ENCODE data around the gene NOX3. TPM values are rescaled to one million over a fixed set of nuclear protein-coding genes. Genes with fewer than 3 reads are reported as not detected.
"Not testable (repeated sequence)": the region's sequence is repeated elsewhere in the genome, so short reads cannot be mapped to it uniquely, and the experiment has no call there.

NOX3 gene, protein sequence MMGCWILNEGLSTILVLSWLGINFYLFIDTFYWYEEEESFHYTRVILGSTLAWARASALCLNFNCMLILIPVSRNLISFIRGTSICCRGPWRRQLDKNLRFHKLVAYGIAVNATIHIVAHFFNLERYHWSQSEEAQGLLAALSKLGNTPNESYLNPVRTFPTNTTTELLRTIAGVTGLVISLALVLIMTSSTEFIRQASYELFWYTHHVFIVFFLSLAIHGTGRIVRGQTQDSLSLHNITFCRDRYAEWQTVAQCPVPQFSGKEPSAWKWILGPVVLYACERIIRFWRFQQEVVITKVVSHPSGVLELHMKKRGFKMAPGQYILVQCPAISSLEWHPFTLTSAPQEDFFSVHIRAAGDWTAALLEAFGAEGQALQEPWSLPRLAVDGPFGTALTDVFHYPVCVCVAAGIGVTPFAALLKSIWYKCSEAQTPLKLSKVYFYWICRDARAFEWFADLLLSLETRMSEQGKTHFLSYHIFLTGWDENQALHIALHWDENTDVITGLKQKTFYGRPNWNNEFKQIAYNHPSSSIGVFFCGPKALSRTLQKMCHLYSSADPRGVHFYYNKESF
- total RNA-seq = not detected in 2 replicates

DNA sequence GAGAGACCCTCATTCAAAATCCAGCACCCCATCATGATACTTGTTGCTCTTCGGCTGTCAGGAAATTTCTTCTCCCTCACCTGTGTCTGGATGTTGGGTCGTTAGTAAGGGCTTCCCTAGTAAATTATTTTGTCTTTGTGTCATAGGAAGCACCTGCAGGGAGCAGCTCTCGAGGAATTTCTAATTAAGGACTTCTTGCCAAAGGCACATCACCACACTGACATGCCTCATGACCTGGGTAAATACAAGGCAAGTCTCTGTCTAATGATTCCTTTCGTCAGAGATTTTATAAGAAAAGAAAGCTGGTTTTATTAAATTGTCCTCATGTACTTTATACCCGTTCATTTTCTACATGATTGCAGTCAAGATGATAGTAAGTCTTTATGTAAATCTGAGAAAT, at the start of gene NOX3:
Gene NOX3 (minus strand): TSS at position 74 of the 400 bp plus-strand sequence. CDS start 39 bp downstream, at position 35.
- no peaks in the 10 kb centered on the region for H3K36me3 Mint-ChIP-seq (ENCODE audit: low read depth)
- no peak within 1 kb of the TSS for H3K27ac Mint-ChIP-seq
- no peak within 1 kb of the TSS for H3K4me3 Mint-ChIP-seq
- intact Hi-C loops (cut with micrococcal nuclease) = no loop called here
- peaks cover 6% of the 10 kb centered on the region for H3K27me3 Mint-ChIP-seq (ENCODE audit: insufficient read depth)
- no peaks in the 10 kb centered on the region for H3K4me1 Mint-ChIP-seq (ENCODE audit: low read depth)
- DNase-seq (ENCODE audit: low spot score) = no peak
- no peaks in the 10 kb centered on the region for H3K9me3 Mint-ChIP-seq

DNA sequence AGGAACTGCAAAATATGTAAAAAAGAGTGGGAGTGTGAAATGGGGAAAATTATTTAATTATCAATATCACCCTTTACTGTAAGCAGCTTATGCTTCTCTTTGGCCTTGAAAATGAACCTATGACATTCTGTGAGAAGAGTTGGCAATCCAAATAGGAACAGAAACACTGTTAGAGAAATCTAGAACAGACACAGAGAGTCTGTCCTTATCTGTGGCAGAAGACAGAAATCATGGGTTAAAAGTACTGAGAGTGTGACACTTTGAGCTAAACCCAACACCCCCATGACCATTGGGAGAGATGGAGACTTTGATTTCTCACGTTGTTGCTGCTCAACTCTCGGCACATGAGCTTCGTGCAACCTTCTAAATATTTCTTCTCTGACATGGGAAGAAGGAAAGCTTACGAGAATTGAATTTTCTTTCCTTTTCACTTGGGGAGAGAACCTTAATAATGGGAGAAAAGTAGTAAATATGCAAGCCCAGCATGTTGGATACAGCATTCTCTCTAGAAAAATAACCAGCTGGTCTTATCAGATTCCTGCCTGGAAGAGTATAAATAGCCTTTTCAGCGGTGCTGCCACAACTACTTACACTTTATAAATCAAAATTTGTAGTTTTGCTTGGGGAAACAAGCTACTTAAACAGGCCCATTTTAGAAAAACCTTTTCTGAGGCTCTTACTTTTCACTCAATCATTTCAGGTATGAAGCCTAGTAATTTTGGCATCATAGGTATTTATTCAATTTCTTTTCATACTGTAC, 49.4 kb upstream of the NOX3 start:
- H3K4me1 Mint-ChIP-seq (ENCODE audit: low read depth) = no peaks in the 10 kb centered on the region
- H3K27ac Mint-ChIP-seq = no peak overlapping the region
- H3K36me3 Mint-ChIP-seq (ENCODE audit: low read depth) = no peaks in the 10 kb centered on the region
- H3K9me3 Mint-ChIP-seq = peaks cover 12% of the 10 kb centered on the region
- peaks cover 6% of the 10 kb centered on the region for H3K27me3 Mint-ChIP-seq (ENCODE audit: insufficient read depth)
- no peak for DNase-seq (ENCODE audit: low spot score)
- intact Hi-C loops (cut with micrococcal nuclease) = no loop called here
- no peak overlapping the region for H3K4me3 Mint-ChIP-seq

DNA sequence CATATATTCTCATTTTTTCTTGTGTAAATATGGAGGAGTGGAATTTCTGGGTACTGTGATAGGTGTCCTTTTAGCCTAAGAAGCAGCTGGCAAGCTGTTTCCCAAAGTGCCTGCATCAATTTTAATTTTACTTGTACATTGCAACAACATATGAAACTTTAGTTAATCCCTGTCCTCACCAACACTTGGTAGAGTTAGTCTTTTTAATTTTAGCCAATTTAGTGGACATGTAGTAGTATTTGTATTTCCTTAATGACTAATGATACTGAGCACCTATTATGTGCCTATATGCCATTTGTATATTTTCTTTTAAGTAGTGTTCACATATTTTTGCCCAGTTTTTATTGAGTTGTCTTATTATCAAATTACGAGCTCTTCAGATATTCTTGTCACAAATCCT, 46.8 kb upstream of the NOX3 start:
- no peaks in the 10 kb centered on the region for H3K36me3 Mint-ChIP-seq (ENCODE audit: low read depth)
- intact Hi-C loops (cut with micrococcal nuclease) = no loop called here
- H3K9me3 Mint-ChIP-seq = peaks cover 12% of the 10 kb centered on the region
- no peak for DNase-seq (ENCODE audit: low spot score)
- no peaks in the 10 kb centered on the region for H3K4me1 Mint-ChIP-seq (ENCODE audit: low read depth)
- H3K27ac Mint-ChIP-seq = no peak overlapping the region
- no peak overlapping the region for H3K4me3 Mint-ChIP-seq
- H3K27me3 Mint-ChIP-seq (ENCODE audit: insufficient read depth) = peaks cover 6% of the 10 kb centered on the region

DNA sequence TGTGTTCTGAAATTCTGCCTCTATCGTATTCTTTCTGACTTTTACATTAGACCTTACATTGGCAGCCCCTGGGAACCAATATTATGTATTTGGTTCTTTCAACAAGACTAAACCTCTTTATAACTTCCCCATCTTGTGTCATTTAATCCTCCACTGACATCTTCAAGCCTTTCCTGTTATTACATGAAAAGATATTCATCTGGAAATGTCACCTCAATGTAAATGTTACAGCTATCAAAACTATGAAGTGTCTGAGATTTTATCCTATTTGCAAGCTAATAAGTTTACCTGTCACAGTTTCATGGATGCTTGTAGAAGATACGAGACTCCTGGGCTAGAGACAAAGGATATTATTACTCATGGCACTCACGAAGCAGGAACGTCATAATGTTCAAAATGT, 43.9 kb upstream of the NOX3 start:
- H3K4me3 Mint-ChIP-seq = no peak overlapping the region
- no peak for DNase-seq (ENCODE audit: low spot score)
- H3K27ac Mint-ChIP-seq = no peak overlapping the region

DNA sequence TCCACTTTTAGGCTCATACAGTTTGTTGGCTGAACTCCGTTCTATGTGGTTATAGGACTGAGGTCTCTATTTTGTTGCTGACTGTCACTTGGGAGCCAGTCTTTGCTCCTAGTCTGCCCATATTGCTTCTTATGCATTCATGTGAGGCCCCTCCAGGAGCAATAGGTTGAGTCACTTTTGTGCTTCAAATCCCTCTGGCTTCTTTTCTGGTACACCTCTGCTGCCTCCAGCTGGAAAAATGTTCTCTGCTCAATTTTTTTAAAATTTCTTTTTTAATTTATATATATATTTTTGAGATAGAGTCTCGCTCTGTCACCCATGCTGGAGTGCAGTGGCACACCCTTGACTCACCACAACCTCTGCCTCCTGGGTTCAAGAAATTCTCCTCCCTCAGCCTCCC, 42.7 kb upstream of the NOX3 start:
- Mint-ChIP-seq H3K36me3 (ENCODE audit: low read depth) (no peaks in the 10 kb centered on the region), H3K4me1 (ENCODE audit: low read depth) (peaks cover 5% of the 10 kb centered on the region), H3K9me3 (peaks cover 7% of the 10 kb centered on the region), H3K4me3 (no peak overlapping the region), H3K27ac (no peak overlapping the region), H3K27me3 (ENCODE audit: insufficient read depth) (peaks cover 1% of the 10 kb centered on the region)
- intact Hi-C loops (cut with micrococcal nuclease) = no loop called here
- no peak for DNase-seq (ENCODE audit: low spot score)

More for the DNA sequence above, 43.9 kb upstream of the NOX3 start:
- Mint-ChIP-seq H3K36me3 (ENCODE audit: low read depth) (no peaks in the 10 kb centered on the region), H3K4me1 (ENCODE audit: low read depth) (no peaks in the 10 kb centered on the region), H3K27me3 (ENCODE audit: insufficient read depth) (peaks cover 1% of the 10 kb centered on the region), H3K9me3 (peaks cover 12% of the 10 kb centered on the region)
- intact Hi-C loops (cut with micrococcal nuclease) = no loop called here

DNA sequence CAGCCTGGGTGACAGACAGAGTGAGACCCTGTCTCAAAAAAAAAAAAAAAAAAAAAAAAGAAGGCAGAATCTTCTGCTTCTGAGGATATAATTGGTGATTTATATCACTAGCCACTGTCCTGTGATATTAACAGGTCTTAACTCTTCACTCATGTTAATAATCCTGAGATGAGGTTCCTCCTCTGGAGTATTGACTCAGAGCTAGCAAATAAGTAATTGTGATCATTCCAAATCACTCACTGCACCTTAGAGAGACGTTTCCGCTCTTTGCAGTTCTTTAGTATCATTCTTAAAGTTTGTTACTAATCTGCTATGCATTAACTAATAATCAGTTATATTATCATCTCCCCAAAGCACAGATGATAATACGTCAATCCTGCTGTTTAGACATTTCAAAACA, 41.6 kb upstream of the NOX3 start:
- H3K4me3 Mint-ChIP-seq = no peak overlapping the region
- peaks cover 9% of the 10 kb centered on the region for H3K4me1 Mint-ChIP-seq (ENCODE audit: low read depth)
- H3K9me3 Mint-ChIP-seq = no peaks in the 10 kb centered on the region
- intact Hi-C loops (cut with micrococcal nuclease) = no loop called here
- H3K36me3 Mint-ChIP-seq (ENCODE audit: low read depth) = no peaks in the 10 kb centered on the region
- no peaks in the 10 kb centered on the region for H3K27me3 Mint-ChIP-seq (ENCODE audit: insufficient read depth)
- DNase-seq (ENCODE audit: low spot score) = no peak
- no peak overlapping the region for H3K27ac Mint-ChIP-seq

DNA sequence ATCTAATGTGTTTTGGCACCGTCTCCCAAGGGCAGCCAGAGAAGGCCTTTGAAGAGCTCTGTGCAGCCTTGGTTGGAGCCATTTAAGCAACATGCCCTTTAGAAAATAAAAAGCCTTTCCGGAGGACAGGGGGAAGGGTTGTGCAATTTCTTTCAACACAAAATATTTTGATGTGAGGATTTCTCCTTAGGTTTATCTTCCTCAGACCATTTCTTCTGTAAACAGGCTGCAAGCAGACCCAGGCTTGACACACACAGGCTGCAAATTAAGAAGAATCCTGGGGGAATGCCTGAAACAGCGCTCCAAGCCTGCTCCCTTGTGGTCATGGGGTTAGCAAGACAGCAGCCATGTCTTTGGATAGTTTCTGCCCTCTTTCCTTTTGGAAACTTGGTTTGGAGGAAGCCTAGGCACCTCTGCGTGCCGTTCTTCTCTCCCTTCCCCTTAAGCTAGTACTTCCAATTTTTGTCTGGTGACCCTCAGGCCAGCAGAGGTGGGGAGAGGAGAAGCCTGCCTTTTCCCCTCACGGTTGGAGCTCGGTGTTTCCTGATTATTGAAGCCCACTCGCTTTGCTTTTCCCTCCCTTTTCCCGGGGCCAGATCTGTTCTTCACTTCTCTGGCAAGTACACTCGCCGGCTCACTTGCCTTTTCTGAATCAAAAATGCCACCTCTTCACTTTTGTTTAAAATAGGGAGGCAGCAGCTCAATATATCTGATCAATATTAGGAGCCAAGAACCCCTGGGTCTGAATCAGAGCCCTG, 39.6 kb upstream of the NOX3 start:
- Mint-ChIP-seq H3K9me3 (no peaks in the 10 kb centered on the region), H3K4me3 (no peak overlapping the region), H3K27ac (no peak overlapping the region), H3K27me3 (ENCODE audit: insufficient read depth) (no peaks in the 10 kb centered on the region), H3K4me1 (ENCODE audit: low read depth) (peaks cover 9% of the 10 kb centered on the region), H3K36me3 (ENCODE audit: low read depth) (no peaks in the 10 kb centered on the region)
- no peak for DNase-seq (ENCODE audit: low spot score)
- intact Hi-C loops (cut with micrococcal nuclease) = no loop called here

DNA sequence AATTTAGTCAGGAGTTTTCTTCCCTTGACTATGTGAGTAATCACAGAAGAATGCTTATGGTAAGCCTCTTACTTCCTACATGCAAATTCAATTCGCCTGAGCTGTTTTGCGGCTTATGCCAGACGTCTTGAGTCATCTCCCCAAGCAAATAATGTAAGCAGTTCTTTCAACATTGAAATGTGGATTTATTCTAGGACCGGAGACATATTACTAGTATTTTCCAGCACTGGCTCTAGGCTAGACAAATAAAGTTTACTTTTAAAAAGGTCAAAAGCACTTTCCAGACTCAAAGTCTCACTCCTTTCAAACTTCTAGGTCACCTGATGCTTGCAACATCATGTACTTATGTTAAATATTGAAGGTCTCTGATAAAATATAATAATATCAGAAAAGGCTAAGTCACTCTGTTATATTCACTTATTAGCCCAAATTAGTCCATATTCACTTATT, 38.1 kb upstream of the NOX3 start:
- H3K4me3 Mint-ChIP-seq = no peak overlapping the region
- H3K27ac Mint-ChIP-seq = peak overlapping the region; percentile 10
- intact Hi-C loops (cut with micrococcal nuclease) = loop anchor here (1.0 kb wide), 1 partner anchor 75 kb away; no protein-coding TSS in a partner anchor
- no peaks in the 10 kb centered on the region for H3K9me3 Mint-ChIP-seq
- DNase-seq (ENCODE audit: low spot score) = no peak
- peaks cover 9% of the 10 kb centered on the region for H3K4me1 Mint-ChIP-seq (ENCODE audit: low read depth)
- no peaks in the 10 kb centered on the region for H3K27me3 Mint-ChIP-seq (ENCODE audit: insufficient read depth)
- H3K36me3 Mint-ChIP-seq (ENCODE audit: low read depth) = no peaks in the 10 kb centered on the region

DNA sequence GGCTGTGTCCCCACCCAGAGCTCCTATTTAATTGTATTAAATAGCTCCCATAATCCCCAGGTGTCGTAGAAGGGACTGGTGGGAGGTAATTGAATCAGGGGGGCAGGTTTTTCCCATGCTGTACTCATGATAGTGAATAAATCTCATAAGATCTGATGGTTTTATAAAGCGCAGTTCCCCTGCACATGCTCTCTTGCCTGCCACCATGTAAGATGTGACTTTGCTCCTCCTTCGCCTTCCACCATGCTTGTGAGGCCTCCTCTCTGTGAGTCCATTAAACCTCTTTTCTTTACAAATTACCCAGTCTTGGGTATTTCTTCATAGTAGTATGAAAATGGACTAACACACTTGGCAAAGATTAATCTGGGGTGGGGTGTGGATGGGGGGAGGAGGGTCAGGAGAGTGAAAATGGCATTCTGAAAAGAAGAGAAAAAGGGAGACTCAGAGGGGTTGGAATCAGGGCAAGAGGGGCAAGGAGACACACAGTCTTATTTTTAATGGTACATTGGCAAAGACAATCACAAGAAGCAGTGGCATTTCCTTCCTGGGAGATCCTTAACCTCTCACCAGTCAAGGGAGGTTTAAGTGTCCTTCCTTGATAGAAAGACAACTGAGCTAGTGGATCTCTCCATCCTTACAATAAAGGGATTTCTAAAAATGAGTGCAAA, 37.5 kb upstream of the NOX3 start:
- H3K4me3 Mint-ChIP-seq = no peak overlapping the region
- intact Hi-C loops (cut with micrococcal nuclease) = loop anchor here (1.0 kb wide), 1 partner anchor 75 kb away; no protein-coding TSS in a partner anchor
- H3K9me3 Mint-ChIP-seq = no peaks in the 10 kb centered on the region
- H3K4me1 Mint-ChIP-seq (ENCODE audit: low read depth) = peaks cover 9% of the 10 kb centered on the region
- H3K36me3 Mint-ChIP-seq (ENCODE audit: low read depth) = no peaks in the 10 kb centered on the region
- no peaks in the 10 kb centered on the region for H3K27me3 Mint-ChIP-seq (ENCODE audit: insufficient read depth)
- no peak overlapping the region for H3K27ac Mint-ChIP-seq
- DNase-seq (ENCODE audit: low spot score) = no peak

DNA sequence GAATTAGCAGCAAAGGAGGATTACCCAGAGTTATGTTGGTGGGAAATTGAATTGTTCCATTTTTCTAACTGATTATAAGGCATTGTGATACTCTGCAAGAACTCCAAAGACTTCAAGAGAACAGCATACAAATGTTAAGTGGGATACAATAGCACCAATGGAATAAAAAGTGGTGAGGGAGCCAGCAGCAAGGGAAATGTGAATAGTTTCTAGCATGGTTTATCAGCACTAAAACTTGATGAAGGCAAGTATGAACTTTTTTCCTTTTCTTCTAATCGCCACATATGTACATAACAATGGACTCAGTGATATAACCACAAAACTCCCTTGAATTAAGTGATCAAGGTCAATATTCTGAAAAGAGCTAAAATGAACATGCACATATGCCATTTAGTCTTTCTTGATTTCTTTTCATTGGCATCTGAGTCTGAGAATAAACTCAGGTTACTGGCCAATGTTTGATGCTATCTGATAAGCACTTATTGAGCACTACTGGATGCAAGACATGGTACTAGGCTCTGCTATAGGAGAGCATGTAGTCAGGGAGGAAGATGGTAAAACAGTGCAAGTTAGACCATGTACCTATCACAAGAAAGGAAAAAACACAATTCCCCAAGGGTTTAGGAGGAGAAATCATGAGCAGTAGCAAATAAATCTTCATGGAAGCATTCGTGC, 36.6 kb upstream of the NOX3 start:
- DNase-seq (ENCODE audit: low spot score) = no peak
- Mint-ChIP-seq H3K4me1 (ENCODE audit: low read depth) (peaks cover 9% of the 10 kb centered on the region), H3K36me3 (ENCODE audit: low read depth) (no peaks in the 10 kb centered on the region), H3K9me3 (no peaks in the 10 kb centered on the region), H3K4me3 (no peak overlapping the region), H3K27me3 (ENCODE audit: insufficient read depth) (no peaks in the 10 kb centered on the region), H3K27ac (no peak overlapping the region)
- intact Hi-C loops (cut with micrococcal nuclease) = no loop called here

DNA sequence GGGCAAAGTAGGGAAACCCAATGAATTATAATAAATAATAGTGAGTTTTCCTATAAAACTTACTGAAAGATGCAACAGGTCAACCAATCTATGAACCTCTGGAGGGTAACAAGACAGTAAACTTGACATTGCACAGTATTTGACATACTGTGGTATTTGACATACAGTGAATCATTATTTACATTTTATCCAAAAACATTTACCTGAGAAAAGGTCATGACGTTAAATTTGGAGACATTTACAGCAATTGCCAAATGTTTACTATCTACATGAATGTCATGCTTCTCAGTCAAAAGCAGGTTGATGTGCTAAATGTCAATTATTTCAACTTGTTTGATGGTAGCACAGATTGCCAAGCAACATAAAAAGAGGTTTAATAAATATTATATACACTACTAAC, 35.8 kb upstream of the NOX3 start:
- Mint-ChIP-seq H3K4me3 (no peak overlapping the region), H3K27me3 (ENCODE audit: insufficient read depth) (no peaks in the 10 kb centered on the region), H3K36me3 (ENCODE audit: low read depth) (no peaks in the 10 kb centered on the region), H3K9me3 (no peaks in the 10 kb centered on the region), H3K4me1 (ENCODE audit: low read depth) (peaks cover 9% of the 10 kb centered on the region), H3K27ac (no peak overlapping the region)
- intact Hi-C loops (cut with micrococcal nuclease) = no loop called here
- DNase-seq (ENCODE audit: low spot score) = no peak

DNA sequence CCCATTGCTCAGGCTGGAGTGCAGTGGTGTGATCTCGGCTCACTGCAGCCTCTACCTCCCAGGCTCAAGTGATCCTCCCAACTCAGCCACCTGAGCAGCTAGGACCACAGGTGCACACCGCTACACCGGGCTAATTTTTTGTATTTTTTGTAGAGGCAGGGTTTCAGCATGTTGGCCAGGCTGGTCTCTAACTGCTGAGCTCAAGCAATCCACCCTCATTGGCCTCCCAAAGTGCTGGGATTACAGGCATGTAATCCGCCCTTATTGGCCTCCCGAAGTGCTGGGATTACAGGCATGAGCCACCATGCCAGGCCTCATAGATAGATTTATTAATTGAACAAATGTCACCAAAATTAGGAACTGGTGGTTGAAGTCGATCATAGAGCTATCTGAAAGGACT, 32.6 kb upstream of the NOX3 start:
- H3K27me3 Mint-ChIP-seq (ENCODE audit: insufficient read depth); H3K27ac Mint-ChIP-seq; H3K4me3 Mint-ChIP-seq; H3K9me3 Mint-ChIP-seq; H3K4me1 Mint-ChIP-seq (ENCODE audit: low read depth); intact Hi-C loops (cut with micrococcal nuclease); H3K36me3 Mint-ChIP-seq (ENCODE audit: low read depth); DNase-seq (ENCODE audit: low spot score): not testable (repeated sequence)

Measured in activated T-helper 1 cell treated with anti-CD3 and anti-CD28 coated beads, Interleukin-12 subunit alpha, Interleukin-12 subunit beta, Interleukin-2, Interleukin-4 antibody, amounts not matched to agents 30 ng/mL and 10 ng/mL and 1 ng/mL, durations not matched to agents 14 hours and 24 hours and 36 hours (primary cell).